ENCODE measurements around the gene MEX3A. TPM values are rescaled to one million over a fixed set of nuclear protein-coding genes. Genes with fewer than 3 reads are reported as not detected.
"Not testable (repeated sequence)": the region's sequence is repeated elsewhere in the genome, so short reads cannot be mapped to it uniquely, and the experiment has no call there.

The MEX3A gene
- total RNA-seq, 2 donors from 2014 or later: 1.6 to 3.7 TPM

DNA sequence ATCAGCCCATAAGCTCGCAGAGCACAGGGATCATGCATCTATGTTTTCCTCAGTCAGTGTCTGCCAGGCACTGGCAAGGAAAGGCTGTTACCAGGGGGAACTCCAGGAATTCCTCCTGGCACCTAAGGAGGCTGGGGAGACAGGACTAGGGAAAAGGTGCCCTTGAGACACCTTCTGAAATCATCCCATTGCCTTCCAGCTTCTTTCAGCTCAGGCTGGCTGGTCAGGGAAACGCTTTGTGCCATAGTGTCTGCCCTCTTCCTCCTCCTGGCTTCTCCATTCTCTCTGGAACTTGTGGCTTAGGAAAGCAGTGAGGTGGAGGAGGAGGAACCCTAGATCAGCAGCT, 46.0 kb upstream of the MEX3A start:
- H3K4me3 ChIP-seq: no peak overlapping the region
- no peak for DNase-seq
- H3K27me3 ChIP-seq: no peaks in the 10 kb centered on the region
- peaks cover 55% of the 10 kb centered on the region for H3K4me1 ChIP-seq
- TF ChIP-seq, protein P1, sequence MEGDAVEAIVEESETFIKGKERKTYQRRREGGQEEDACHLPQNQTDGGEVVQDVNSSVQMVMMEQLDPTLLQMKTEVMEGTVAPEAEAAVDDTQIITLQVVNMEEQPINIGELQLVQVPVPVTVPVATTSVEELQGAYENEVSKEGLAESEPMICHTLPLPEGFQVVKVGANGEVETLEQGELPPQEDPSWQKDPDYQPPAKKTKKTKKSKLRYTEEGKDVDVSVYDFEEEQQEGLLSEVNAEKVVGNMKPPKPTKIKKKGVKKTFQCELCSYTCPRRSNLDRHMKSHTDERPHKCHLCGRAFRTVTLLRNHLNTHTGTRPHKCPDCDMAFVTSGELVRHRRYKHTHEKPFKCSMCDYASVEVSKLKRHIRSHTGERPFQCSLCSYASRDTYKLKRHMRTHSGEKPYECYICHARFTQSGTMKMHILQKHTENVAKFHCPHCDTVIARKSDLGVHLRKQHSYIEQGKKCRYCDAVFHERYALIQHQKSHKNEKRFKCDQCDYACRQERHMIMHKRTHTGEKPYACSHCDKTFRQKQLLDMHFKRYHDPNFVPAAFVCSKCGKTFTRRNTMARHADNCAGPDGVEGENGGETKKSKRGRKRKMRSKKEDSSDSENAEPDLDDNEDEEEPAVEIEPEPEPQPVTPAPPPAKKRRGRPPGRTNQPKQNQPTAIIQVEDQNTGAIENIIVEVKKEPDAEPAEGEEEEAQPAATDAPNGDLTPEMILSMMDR (IDR thresholded peaks at IDR 0.05): no peak
- intact Hi-C loops (cut with DNase I): loop anchor here (2.0 kb wide), 1 partner anchor 31 kb away; no protein-coding TSS in a partner anchor
- no peaks in the 10 kb centered on the region for H3K9me3 ChIP-seq
- peak overlapping the region; percentile 58 to 64 for H3K9ac ChIP-seq (ENCODE audit: low read depth in 2 of 2, low read length in 2 of 2)
- peaks cover 17% of the 10 kb centered on the region for H3K36me3 ChIP-seq
- H3K27ac ChIP-seq: peak overlapping the region; percentile 94

- Histone ChIP-seq H3K9ac (ENCODE audit: low read depth in 2 of 2, low read length in 2 of 2) (peak overlapping the region; percentile 52 to 59), H3K9me3 (no peaks in the 10 kb centered on the region), H3K27ac (peak overlapping the region; percentile 94), H3K36me3 (peaks cover 11% of the 10 kb centered on the region), H3K27me3 (no peaks in the 10 kb centered on the region), H3K4me3 (no peak overlapping the region), H3K4me1 (peaks cover 65% of the 10 kb centered on the region)
- intact Hi-C loops (cut with DNase I): no loop called here
- TF ChIP-seq, protein P1 (IDR thresholded peaks at IDR 0.05): no peak
- no peak for DNase-seq
Observed at GRCh38 chr1:156126630-156127534, 44.6 kb upstream of the MEX3A start.

GRCh38 chr1:156126043-156126629, 43.9 kb upstream of the MEX3A start:
- no peaks in the 10 kb centered on the region for H3K27me3 ChIP-seq
- H3K27ac ChIP-seq: peak overlapping the region; percentile 94
- DNase-seq: peak; percentile 79
- H3K9me3 ChIP-seq: no peaks in the 10 kb centered on the region
- H3K4me1 ChIP-seq: peaks cover 72% of the 10 kb centered on the region
- H3K9ac ChIP-seq (ENCODE audit: low read depth in 2 of 2, low read length in 2 of 2): peak overlapping the region; percentile 52 to 59
- H3K4me3 ChIP-seq: no peak overlapping the region
- TF ChIP-seq, protein P1 (IDR thresholded peaks at IDR 0.05): peak; percentile 15
- H3K36me3 ChIP-seq: peaks cover 7% of the 10 kb centered on the region
- intact Hi-C loops (cut with DNase I): no loop called here

DNA sequence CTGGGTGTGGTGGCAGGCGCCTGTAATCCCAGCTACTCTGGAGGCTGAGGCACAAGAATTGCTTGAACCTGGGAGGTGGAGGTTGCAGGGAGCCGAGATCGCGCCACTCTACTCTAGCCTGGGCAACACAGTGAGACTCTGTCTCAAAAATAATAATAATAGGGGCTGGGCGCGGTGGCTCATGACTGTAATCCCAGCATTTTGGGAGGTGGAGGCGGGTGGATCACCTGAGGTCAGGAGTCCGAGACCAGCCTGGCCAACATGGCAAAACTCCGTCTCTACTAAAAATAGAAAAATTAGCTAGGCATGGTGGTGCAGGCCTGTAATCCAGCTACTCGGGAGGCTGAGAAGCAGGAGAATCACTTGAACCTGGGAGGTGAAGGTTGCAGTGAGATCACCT, 43.3 kb upstream of the MEX3A start:
- H3K9ac ChIP-seq (ENCODE audit: low read depth in 2 of 2, low read length in 2 of 2); intact Hi-C loops (cut with DNase I); DNase-seq; H3K36me3 ChIP-seq; H3K4me3 ChIP-seq; H3K27me3 ChIP-seq; H3K9me3 ChIP-seq: not testable (repeated sequence)
- peak overlapping the region; percentile 94 for H3K27ac ChIP-seq
- peaks cover 76% of the 10 kb centered on the region for H3K4me1 ChIP-seq

DNA sequence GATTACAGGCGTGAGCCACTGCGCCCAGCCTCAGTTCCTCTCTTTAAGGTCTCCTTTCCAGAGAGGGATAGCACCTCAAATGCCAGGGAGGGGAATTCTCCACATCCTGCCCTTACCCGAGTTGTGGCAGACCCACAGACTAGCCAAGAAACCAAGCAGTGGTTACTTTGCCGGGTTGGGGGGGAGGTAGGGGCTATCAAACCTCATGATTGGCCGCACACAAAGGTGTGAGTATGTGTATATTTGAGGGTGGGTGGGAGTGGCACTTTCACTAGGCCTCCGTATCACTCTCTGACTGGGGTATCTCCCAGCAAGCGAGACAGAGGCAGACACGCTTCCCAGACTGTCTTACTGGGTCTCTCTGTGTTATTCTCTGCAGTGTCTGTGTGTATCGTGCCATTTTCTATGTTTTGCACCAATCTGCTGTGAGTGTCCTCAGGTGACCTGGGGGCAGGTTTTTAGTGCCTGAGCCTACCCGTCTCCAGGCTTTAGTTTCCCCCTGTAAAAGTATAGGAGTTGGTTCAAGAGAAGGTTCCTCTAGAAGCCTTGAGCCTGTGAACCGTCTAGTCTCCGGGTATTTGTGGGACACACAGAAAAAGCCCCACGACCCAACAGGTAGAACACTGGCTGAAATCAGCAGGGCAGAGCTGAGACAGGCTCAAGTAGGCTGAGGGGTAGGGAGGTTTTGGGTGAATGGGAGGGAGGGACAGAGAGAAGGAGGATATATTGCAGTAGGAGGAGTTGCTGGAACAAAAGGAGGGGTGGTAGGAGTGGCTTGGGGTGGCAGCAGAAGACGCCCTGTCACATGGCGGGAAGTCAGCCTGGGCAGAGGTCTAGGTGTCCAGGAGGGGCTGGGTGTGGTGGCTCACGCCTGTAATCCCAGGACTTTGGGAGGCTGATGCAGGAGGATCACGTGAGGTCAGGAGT, 42.6 kb upstream of the MEX3A start:
- TF ChIP-seq, protein P1 (IDR thresholded peaks at IDR 0.05): no peak
- Histone ChIP-seq H3K4me3 (no peak overlapping the region), H3K9ac (ENCODE audit: low read depth in 2 of 2, low read length in 2 of 2) (peak overlapping the region in 1 of 2 donors; percentile 78), H3K27ac (peak overlapping the region; percentile 94), H3K4me1 (peaks cover 81% of the 10 kb centered on the region), H3K9me3 (no peaks in the 10 kb centered on the region), H3K36me3 (no peaks in the 10 kb centered on the region), H3K27me3 (no peaks in the 10 kb centered on the region)
- intact Hi-C loops (cut with DNase I): no loop called here
- peak; percentile 89 for DNase-seq
